NB4 (cell line): ENCODE data around the gene ZBTB7C.

Experiments
- MAX ChIP-seq: IDR thresholded peaks from 2 replicates; pipeline ENCODE4 v1.6.1; 2011; ENCODE audit warnings: low read depth, low read length
- MYC ChIP-seq: IDR thresholded peaks from 2 replicates; pipeline ENCODE4 v1.6.1; 2011; ENCODE audit warnings: low read depth, low read length
- POLR2A ChIP-seq: IDR thresholded peaks from 2 replicates; pipeline ENCODE4 v1.6.1; 2011; ENCODE audit warnings: mild to moderate bottlenecking; ENCODE audit not compliant: insufficient read length; ENCODE audit errors: extremely low read depth
- TF ChIP-seq, protein P1 (sequence below): IDR thresholded peaks from one replicate; pipeline ENCODE4 v1.5.1; 2012; ENCODE audit warnings: low read depth, low read length

GRCh38 chr18:48048251-48048650 lies 360.9 kb downstream of the ZBTB7C start:
- TF ChIP-seq, protein P1, sequence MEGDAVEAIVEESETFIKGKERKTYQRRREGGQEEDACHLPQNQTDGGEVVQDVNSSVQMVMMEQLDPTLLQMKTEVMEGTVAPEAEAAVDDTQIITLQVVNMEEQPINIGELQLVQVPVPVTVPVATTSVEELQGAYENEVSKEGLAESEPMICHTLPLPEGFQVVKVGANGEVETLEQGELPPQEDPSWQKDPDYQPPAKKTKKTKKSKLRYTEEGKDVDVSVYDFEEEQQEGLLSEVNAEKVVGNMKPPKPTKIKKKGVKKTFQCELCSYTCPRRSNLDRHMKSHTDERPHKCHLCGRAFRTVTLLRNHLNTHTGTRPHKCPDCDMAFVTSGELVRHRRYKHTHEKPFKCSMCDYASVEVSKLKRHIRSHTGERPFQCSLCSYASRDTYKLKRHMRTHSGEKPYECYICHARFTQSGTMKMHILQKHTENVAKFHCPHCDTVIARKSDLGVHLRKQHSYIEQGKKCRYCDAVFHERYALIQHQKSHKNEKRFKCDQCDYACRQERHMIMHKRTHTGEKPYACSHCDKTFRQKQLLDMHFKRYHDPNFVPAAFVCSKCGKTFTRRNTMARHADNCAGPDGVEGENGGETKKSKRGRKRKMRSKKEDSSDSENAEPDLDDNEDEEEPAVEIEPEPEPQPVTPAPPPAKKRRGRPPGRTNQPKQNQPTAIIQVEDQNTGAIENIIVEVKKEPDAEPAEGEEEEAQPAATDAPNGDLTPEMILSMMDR = no peak
- TF ChIP-seq MYC (no peak), POLR2A (no peak), MAX (no peak)
